ENCODE data around the gene TIMP2.

DNA sequence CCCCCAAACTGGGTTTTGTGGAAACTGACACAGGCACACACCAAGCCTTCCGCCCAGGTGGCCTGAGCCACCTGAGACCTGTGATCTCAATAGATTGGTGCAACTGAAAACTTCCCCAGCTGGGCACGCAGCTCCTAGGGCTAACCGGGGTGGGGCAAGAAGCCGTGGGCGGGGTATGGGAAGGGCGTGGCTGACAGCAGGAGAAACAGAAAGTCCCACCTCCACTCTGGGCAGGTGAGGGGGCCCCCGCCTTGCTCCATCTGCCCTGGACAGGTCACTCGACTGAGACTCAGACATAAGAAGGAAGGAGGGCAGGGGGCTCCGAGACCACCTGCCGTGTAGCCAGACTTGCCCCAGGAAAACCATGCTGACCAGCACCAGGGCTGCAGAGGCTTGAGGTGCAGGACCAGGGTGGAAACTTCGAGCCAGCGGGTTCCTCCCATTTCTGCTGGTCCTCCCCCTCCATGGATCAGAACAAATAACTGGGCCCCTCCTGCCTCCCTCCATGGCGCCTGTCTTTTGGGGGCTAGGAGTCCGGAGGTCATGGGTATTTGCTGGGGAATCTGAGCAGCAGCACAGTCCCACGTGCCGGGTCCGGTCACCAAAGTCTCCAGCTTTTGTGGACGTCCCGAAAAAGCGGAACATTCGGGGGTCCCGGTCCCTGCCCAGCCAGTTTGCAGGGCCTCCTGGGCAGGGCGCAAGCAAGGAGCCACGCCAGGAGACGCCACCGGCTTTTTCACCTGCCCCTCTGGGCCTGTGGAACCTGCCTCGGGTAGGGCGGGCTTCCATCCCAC lies 1.3 kb downstream of the TIMP2 start:
- TF ChIP-seq CTCF (conservative IDR thresholded peaks at IDR 0.05) (no peak), ZFX (IDR thresholded peaks at IDR 0.05) (no peak)

All from C4-2B (cell line).